Left colon (tissue), 2 donors: ENCODE results near the gene MMP15. TPM values are rescaled to one million over a fixed set of nuclear protein-coding genes. Genes with fewer than 3 reads are reported as not detected.

Experiments
- ATAC-seq: fragments of 200-7000 bp; cut with Tn5 transposase; one replicate; pipeline ENCODE4 v1.9.1; 2020; ENCODE audit warnings: mild to moderate bottlenecking, moderate library complexity
- DNase-seq, 2 donors: peaks; one replicate each; pipeline ENCODE4 v3.0.0-alpha.2; 2020
- intact Hi-C, 2 donors: fragments of 100-400 bp; cut with DNase I in 1 of 2; cut with micrococcal nuclease in 1 of 2; formaldehyde crosslinking; loops; one replicate each; pipeline versions ENCODE4 v1.11.2 to v1.14.0; 2022; cut with DNase I, micrococcal nuclease
- total RNA-seq, 2 donors: library from RNA; stranded (reverse); fragmentation: NEBNext Ultra II Directional; extraction: Animal tissue kit (Norgen Biotek cat#: 25700); gene quantifications; one replicate each; pipeline ENCODE4 v1.2.1, GENCODE V29; 2021
- donor health status: DM: no; HTN: no; CAD: no.
- donor health status: DM: yes; HTN: yes; CAD: no.

MMP15 gene
- total RNA-seq, 2 donors from 2014 or later = 113 to 127 TPM

- DNase-seq = no peak
- intact Hi-C loops = no loop called here
- ATAC-seq = no peak
These were observed 15.6 kb upstream of the MMP15 start for GRCh38 chr16:58009856-58010416.

GRCh38 chr16:58010886-58011285 is 14.7 kb upstream of the MMP15 start:
- no peak for DNase-seq
- no peak for ATAC-seq
- intact Hi-C loops = no loop called here

- ATAC-seq = no peak
- intact Hi-C loops = no loop called here
- DNase-seq = no peak
These were observed 13.9 kb upstream of the MMP15 start for GRCh38 chr16:58011652-58012051.

GRCh38 chr16:58012481-58012880 is 13.1 kb upstream of the MMP15 start:
- ATAC-seq = no peak
- DNase-seq = no peak
- intact Hi-C loops = no loop called here

- intact Hi-C loops = no loop called here
- DNase-seq (no peak), ATAC-seq (no peak)
These were observed 12.2 kb upstream of the MMP15 start for GRCh38 chr16:58013201-58013956.

- ATAC-seq (no peak), DNase-seq (no peak)
- intact Hi-C loops = no loop called here
These were observed 8.6 kb upstream of the MMP15 start for GRCh38 chr16:58016840-58017446.

GRCh38 chr16:58018803-58019202 is 6.8 kb upstream of the MMP15 start:
- no peak for ATAC-seq
- no peak for DNase-seq
- intact Hi-C loops = no loop called here

GRCh38 chr16:58019866-58020538 is 5.6 kb upstream of the MMP15 start:
- DNase-seq = no peak
- intact Hi-C loops = loop anchor here (2.0 to 10.0 kb wide), 4 partner anchors 105 to 225 kb away; partner anchors contain the start of genes CFAP20 (in 1 of the 2) and CSNK2A2 (in 1 of the 2)
- ATAC-seq = no peak

GRCh38 chr16:58020628-58021521 is 4.7 kb upstream of the MMP15 start:
- peak in 1 of 2 donors; percentile 80 for DNase-seq
- ATAC-seq = no peak
- intact Hi-C loops = loop anchor here (2.0 to 10.0 kb wide), 4 partner anchors 104 to 224 kb away; partner anchors contain the start of genes CFAP20 (in 1 of the 2) and CSNK2A2 (in 1 of the 2)

- DNase-seq (no peak), ATAC-seq (no peak)
- intact Hi-C loops = loop anchor here (2.0 to 10.0 kb wide), 4 partner anchors 103 to 223 kb away; partner anchors contain the start of genes CFAP20 (in 1 of the 2) and CSNK2A2 (in 1 of the 2)
These were observed 3.6 kb upstream of the MMP15 start for GRCh38 chr16:58021661-58022551.

GRCh38 chr16:58022601-58023371 is 2.8 kb upstream of the MMP15 start:
- intact Hi-C loops = loop anchor here (10.0 kb wide), 3 partner anchors 102 to 222 kb away; partner anchors contain the start of genes CFAP20 (in 1 of the 2) and CSNK2A2 (in 1 of the 2)
- ATAC-seq (no peak), DNase-seq (peak; percentile 82 to 86)

GRCh38 chr16:58024486-58025350 is 836 bp upstream of the MMP15 start:
- peak; percentile 62 for ATAC-seq
- peak; percentile 87 to 96 for DNase-seq
- intact Hi-C loops = loop anchor here (10.0 kb wide), 3 partner anchors 100 to 220 kb away; partner anchors contain the start of genes CFAP20 (in 1 of the 2) and CSNK2A2 (in 1 of the 2)

GRCh38 chr16:58026139-58026704 is 668 bp downstream of the MMP15 start:
- DNase-seq (peak; percentile 48 to 66), ATAC-seq (peak; percentile 14)
- intact Hi-C loops = loop anchor here (10.0 kb wide), 3 partner anchors 99 to 219 kb away; partner anchors contain the start of genes CFAP20 (in 1 of the 2) and CSNK2A2 (in 1 of the 2)

- intact Hi-C loops = loop anchor here (10.0 kb wide), 3 partner anchors 98 to 218 kb away; partner anchors contain the start of genes CFAP20 (in 1 of the 2) and CSNK2A2 (in 1 of the 2)
- ATAC-seq = no peak
- peak in 1 of 2 donors; percentile 59 for DNase-seq
These were observed 1.2 kb downstream of the MMP15 start for GRCh38 chr16:58026705-58027160.
